PC-3 (cell line): Measurements from ENCODE around the gene USH2A. TPM values are rescaled to one million over a fixed set of nuclear protein-coding genes. Genes with fewer than 3 reads are reported as not detected.

ENCODE experiments used
- ATAC-seq: fragments of 200-7000 bp; cut with Tn5 transposase; 2 replicates; pipeline ENCODE4 v1.9.1; 2020; ENCODE audit warnings: mild to moderate bottlenecking, moderate library complexity
- BruUV-seq: library from RNA; stranded (reverse); fragments of 400-500 nt; replicated peaks from 2 replicates; lab custom pipeline; 2021; lab: Mats Ljungman, UMichigan
- CTCF ChIA-PET: fragments of 300-600 bp; sonication (Branson Sonifier 250); formaldehyde crosslinking; loops from one replicate; lab custom pipeline; 2022; ENCODE audit warnings: antibody characterized with exemption; lab: Charles Lee
- POLR2A ChIA-PET: fragments of 300-600 bp; sonication (Branson Sonifier 250); formaldehyde crosslinking; loops from one replicate; lab custom pipeline; 2022; ENCODE audit warnings: antibody characterized with exemption; ENCODE audit not compliant: unreplicated experiment; lab: Charles Lee
- DNase-seq: peaks from one replicate; pipeline ENCODE4 v3.0.0-alpha.2; 2015
- H2AFZ ChIP-seq: fragments of 300-600 bp; sonication (generic); 2 replicates; pipeline ENCODE4 v1.6.0; 2016; ENCODE audit warnings: antibody characterized with exemption, low read length
- H3F3A ChIP-seq: fragments of 300-600 bp; sonication (generic); one replicate; pipeline ENCODE4 v1.6.0; 2017; ENCODE audit warnings: antibody characterized with exemption, low read length, control low read depth, mild to moderate bottlenecking; ENCODE audit not compliant: unreplicated experiment
- H3K27ac ChIP-seq: fragments of 300-600 bp; sonication (generic); 2 replicates; pipeline ENCODE4 v1.5.1; 2016; ENCODE audit warnings: mild to moderate bottlenecking, low read length
- H3K27me3 ChIP-seq: fragments of 300-600 bp; sonication (generic); 2 replicates; pipeline ENCODE4 v1.6.1; 2016; ENCODE audit warnings: low read length, mixed read lengths
- H3K36me3 ChIP-seq: fragments of 300-600 bp; sonication (generic); 2 replicates; pipeline ENCODE4 v1.6.1; 2016; ENCODE audit warnings: low read depth, mixed run types, low read length, mixed read lengths
- H3K4me1 ChIP-seq: fragments of 300-600 bp; sonication (generic); 2 replicates; pipeline ENCODE4 v1.5.1; 2016; ENCODE audit warnings: low read length; ENCODE audit not compliant: insufficient read depth
- H3K4me2 ChIP-seq: fragments of 300-600 bp; sonication (generic); 2 replicates; pipeline ENCODE4 v1.6.0; 2016; ENCODE audit warnings: low read length
- H3K4me3 ChIP-seq: fragments of 300-600 bp; sonication (generic); 2 replicates; pipeline ENCODE4 v1.5.1; 2016; ENCODE audit warnings: mild to moderate bottlenecking, low read length, mixed read lengths
- H3K79me2 ChIP-seq: fragments of 300-600 bp; sonication (generic); 2 replicates; pipeline ENCODE4 v1.6.1; 2017; ENCODE audit warnings: low read length, mixed read lengths
- H3K9ac ChIP-seq: fragments of 300-600 bp; sonication (generic); 2 replicates; pipeline ENCODE4 v1.6.0; 2016; ENCODE audit warnings: mild to moderate bottlenecking, low read length
- H3K9me2 ChIP-seq: fragments of 300-600 bp; sonication (generic); replicated peaks from 2 replicates; pipeline ENCODE4 v1.6.1; 2016; ENCODE audit warnings: mixed run types, low read length, mixed read lengths
- H3K9me3 ChIP-seq: fragments of 300-600 bp; sonication (generic); 2 replicates; pipeline ENCODE4 v1.6.1; 2016; ENCODE audit warnings: low read length, mixed read lengths
- H4K20me1 ChIP-seq: fragments of 300-600 bp; sonication (generic); 2 replicates; pipeline ENCODE4 v1.6.1; 2016; ENCODE audit warnings: low read length, mixed read lengths
- EZH2 ChIP-seq: fragments of 300-600 bp; sonication (generic); IDR thresholded peaks from one replicate; pipeline ENCODE4 v1.6.1; 2017; ENCODE audit warnings: antibody characterized with exemption, mild to moderate bottlenecking, low read length; ENCODE audit not compliant: unreplicated experiment
- EZH2phosphoT487 ChIP-seq: fragments of 300-600 bp; sonication (generic); IDR thresholded peaks from 2 replicates; pipeline ENCODE4 v1.6.1; 2018; ENCODE audit warnings: mild to moderate bottlenecking, antibody characterized with exemption, low read length, borderline replicate concordance
- intact Hi-C: fragments of 100-400 bp; cut with micrococcal nuclease; formaldehyde crosslinking; loops from 2 replicates; pipeline ENCODE4 v1.9.0; 2023
- total RNA-seq: library from RNA; depleted of rRNA; stranded (reverse); fragments of >200 nt; gene quantifications from 2 replicates; pipeline ENCODE4 v1.2.3, GENCODE V29; 2014
- TF ChIP-seq, protein P1 (sequence below): fragments of 300-600 bp; sonication (generic); conservative IDR thresholded peaks from 2 replicates; pipeline ENCODE4 v1.5.1; 2017; ENCODE audit warnings: antibody characterized with exemption, low read depth, mild to moderate bottlenecking, low read length

USH2A gene
- total RNA-seq, 1 experiment from 2014 or later, result not detected

- TF ChIP-seq EZH2, result no peak
- peaks cover 5% of the 10 kb centered on the region for H3K4me1 ChIP-seq
- BruUV-seq, result no TSS peak
- H3K79me2 ChIP-seq, result no peaks in the 10 kb centered on the region
- H2AFZ ChIP-seq, result no peak overlapping the region
- ATAC-seq, result no peak
- no peaks in the 10 kb centered on the region for H3K9me2 ChIP-seq
- H3K4me3 ChIP-seq, result no peak overlapping the region
- no peaks in the 10 kb centered on the region for H4K20me1 ChIP-seq
- H3K9me3 ChIP-seq, result no peaks in the 10 kb centered on the region
- no peaks in the 10 kb centered on the region for H3F3A ChIP-seq
- no peaks in the 10 kb centered on the region for H3K27me3 ChIP-seq
- no peak overlapping the region for H3K9ac ChIP-seq
- CTCF ChIA-PET, result no interaction called here
- DNase-seq, result no peak
- no peak overlapping the region for H3K4me2 ChIP-seq
- H3K27ac ChIP-seq, result no peak overlapping the region
- intact Hi-C loops, result loop anchor here (10.0 kb wide), 1 partner anchor 46 kb away; no protein-coding TSS in a partner anchor
- POLR2A ChIA-PET, result no interaction called here
- H3K36me3 ChIP-seq, result peaks cover 45% of the 10 kb centered on the region; the same call in 1 of the 2 replicates
These were observed 822.9 kb downstream of the USH2A start for GRCh38 chr1:215600258-215600792.

DNA sequence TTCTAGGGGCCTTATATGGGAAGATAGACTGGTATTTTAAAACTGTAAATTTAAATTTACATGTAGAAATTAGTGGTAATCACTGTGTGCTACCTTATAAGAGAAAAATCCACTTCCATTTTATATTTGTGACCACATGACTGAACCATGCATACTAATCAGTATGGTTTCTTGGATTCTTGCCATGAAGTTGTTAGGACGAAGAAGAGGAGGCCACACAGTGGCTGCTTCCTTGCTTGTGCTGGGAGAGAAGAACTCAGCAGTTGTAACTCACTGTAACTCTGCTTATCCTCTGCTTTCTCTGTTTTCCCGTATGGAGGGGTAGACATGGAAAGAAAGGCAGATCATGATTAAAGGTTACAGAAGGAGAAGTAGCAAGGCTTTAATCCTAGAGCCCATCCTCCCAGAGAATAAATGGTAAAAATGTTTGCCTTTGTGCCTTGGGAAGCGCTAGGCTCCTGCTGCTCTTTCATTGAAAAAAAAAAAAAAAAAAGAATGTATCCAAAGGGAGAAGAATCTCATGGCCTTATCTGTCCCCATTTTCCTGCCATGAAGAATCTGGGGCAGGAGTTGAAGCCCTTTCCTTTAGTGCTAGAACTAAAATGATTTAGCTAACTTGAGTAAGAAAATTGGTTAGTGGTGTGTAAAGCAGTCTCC lies 823.7 kb downstream of the USH2A start:
- Histone ChIP-seq H3K79me2 (no peaks in the 10 kb centered on the region), H3F3A (no peaks in the 10 kb centered on the region), H3K4me1 (peaks cover 13% of the 10 kb centered on the region), H4K20me1 (no peaks in the 10 kb centered on the region), H2AFZ (no peak overlapping the region), H3K27ac (no peak overlapping the region), H3K4me2 (no peak overlapping the region), H3K9me2 (no peaks in the 10 kb centered on the region), H3K9ac (no peak overlapping the region), H3K36me3 (peaks cover 47% of the 10 kb centered on the region; the same call in 1 of the 2 replicates), H3K4me3 (no peak overlapping the region), H3K27me3 (no peaks in the 10 kb centered on the region), H3K9me3 (no peaks in the 10 kb centered on the region)
- POLR2A ChIA-PET, result no interaction called here
- ATAC-seq (no peak), DNase-seq (no peak)
- intact Hi-C loops, result loop anchor here (10.0 kb wide), 2 partner anchors 45 to 325 kb away; no protein-coding TSS in a partner anchor
- CTCF ChIA-PET, result no interaction called here
- BruUV-seq, result no TSS peak
- TF ChIP-seq EZH2, result no peak
- TF ChIP-seq, protein P1, sequence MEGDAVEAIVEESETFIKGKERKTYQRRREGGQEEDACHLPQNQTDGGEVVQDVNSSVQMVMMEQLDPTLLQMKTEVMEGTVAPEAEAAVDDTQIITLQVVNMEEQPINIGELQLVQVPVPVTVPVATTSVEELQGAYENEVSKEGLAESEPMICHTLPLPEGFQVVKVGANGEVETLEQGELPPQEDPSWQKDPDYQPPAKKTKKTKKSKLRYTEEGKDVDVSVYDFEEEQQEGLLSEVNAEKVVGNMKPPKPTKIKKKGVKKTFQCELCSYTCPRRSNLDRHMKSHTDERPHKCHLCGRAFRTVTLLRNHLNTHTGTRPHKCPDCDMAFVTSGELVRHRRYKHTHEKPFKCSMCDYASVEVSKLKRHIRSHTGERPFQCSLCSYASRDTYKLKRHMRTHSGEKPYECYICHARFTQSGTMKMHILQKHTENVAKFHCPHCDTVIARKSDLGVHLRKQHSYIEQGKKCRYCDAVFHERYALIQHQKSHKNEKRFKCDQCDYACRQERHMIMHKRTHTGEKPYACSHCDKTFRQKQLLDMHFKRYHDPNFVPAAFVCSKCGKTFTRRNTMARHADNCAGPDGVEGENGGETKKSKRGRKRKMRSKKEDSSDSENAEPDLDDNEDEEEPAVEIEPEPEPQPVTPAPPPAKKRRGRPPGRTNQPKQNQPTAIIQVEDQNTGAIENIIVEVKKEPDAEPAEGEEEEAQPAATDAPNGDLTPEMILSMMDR, result no peak
- TF ChIP-seq EZH2phosphoT487, result no peak

GRCh38 chr1:215597961-215598360 lies 825.3 kb downstream of the USH2A start:
- TF ChIP-seq EZH2 (no peak), EZH2phosphoT487 (no peak)
- TF ChIP-seq, protein P1, result no peak
- intact Hi-C loops, result loop anchor here (10.0 kb wide), 1 partner anchor 323 kb away; no protein-coding TSS in a partner anchor
- POLR2A ChIA-PET, result no interaction called here

More at GRCh38 chr1:215597961-215598360, 825.3 kb downstream of the USH2A start:
- DNase-seq (no peak), ATAC-seq (no peak)
- Histone ChIP-seq H4K20me1 (no peaks in the 10 kb centered on the region), H3K27ac (no peak overlapping the region), H3K4me2 (no peak overlapping the region), H3K27me3 (no peaks in the 10 kb centered on the region), H3K36me3 (peaks cover 37% of the 10 kb centered on the region; the same call in 1 of the 2 replicates), H3K79me2 (no peaks in the 10 kb centered on the region), H3K9me3 (no peaks in the 10 kb centered on the region), H3F3A (no peaks in the 10 kb centered on the region), H3K4me1 (peaks cover 16% of the 10 kb centered on the region), H3K9ac (no peak overlapping the region), H2AFZ (no peak overlapping the region), H3K4me3 (no peak overlapping the region), H3K9me2 (no peaks in the 10 kb centered on the region)
- CTCF ChIA-PET, result no interaction called here
- no TSS peak for BruUV-seq
